Keratinocyte (primary cell): Measurements from ENCODE around the gene CYCS. TPM values are rescaled to one million over a fixed set of nuclear protein-coding genes. Genes with fewer than 3 reads are reported as not detected.

Experiments used
- DNase-seq: peaks from one replicate; pipeline ENCODE4 v3.0.0-alpha.2; 2011; ENCODE audit warnings: low read depth, missing footprints, low spot score
- FAIRE-seq: peaks from 2 replicates; lab custom pipeline; 2011; peaks lifted over from hg19 to GRCh38; lab: Jason Lieb, UNC
- H2AFZ ChIP-seq: 2 replicates; pipeline ENCODE4 v1.6.0; 2012; ENCODE audit warnings: low read length, control low read depth, inconsistent platforms; ENCODE audit not compliant: control insufficient read depth
- H3K27ac ChIP-seq: 2 replicates; pipeline ENCODE4 v1.5.1; 2011; ENCODE audit warnings: low read length; ENCODE audit not compliant: control insufficient read depth, insufficient read depth
- H3K27me3 ChIP-seq: 3 replicates; pipeline ENCODE4 v1.6.0; 2011; ENCODE audit warnings: low read length; ENCODE audit not compliant: control insufficient read depth, insufficient read depth; ENCODE audit errors: extremely low read depth
- H3K36me3 ChIP-seq, 2 experiments: 2 replicates in 1 of 2; 3 replicates in 1 of 2; pipeline ENCODE4 v1.5.1; 2011; ENCODE audit warnings: low read length in 2 of 2, mild to moderate bottlenecking in 1 of 2; ENCODE audit not compliant: control insufficient read depth in 2 of 2, insufficient read depth in 2 of 2; ENCODE audit errors: extremely low read depth in 1 of 2
- H3K4me1 ChIP-seq: 3 replicates; pipeline ENCODE4 v1.5.1; 2011; ENCODE audit warnings: low read length; ENCODE audit not compliant: control insufficient read depth, insufficient read depth; ENCODE audit errors: extremely low read depth
- H3K4me2 ChIP-seq: 3 replicates; pipeline ENCODE4 v1.6.0; 2011; ENCODE audit warnings: low read depth, low read length; ENCODE audit not compliant: control insufficient read depth, insufficient read depth; ENCODE audit errors: extremely low read depth
- H3K4me3 ChIP-seq, 3 experiments: fragments of 200-600 bp in 1 of 3; sonication (generic) in 1 of 3; 2 replicates in 2 of 3; 3 replicates in 1 of 3; pipeline ENCODE4 v1.5.1; 2011 to 2016; ENCODE audit warnings: low read length in 3 of 3, mild to moderate bottlenecking in 3 of 3, control low read depth in 2 of 3, inconsistent platforms in 1 of 3, low read depth in 1 of 3, mixed read lengths in 1 of 3, mixed run types in 1 of 3, moderate library complexity in 1 of 3; ENCODE audit not compliant: control insufficient read depth in 2 of 3, insufficient read depth in 2 of 3; ENCODE audit errors: extremely low read depth in 1 of 3
- H3K79me2 ChIP-seq: 2 replicates; pipeline ENCODE4 v1.6.0; 2012; ENCODE audit warnings: low read length; ENCODE audit not compliant: control insufficient read depth, insufficient read depth
- H3K9ac ChIP-seq: 3 replicates; pipeline ENCODE4 v1.6.0; 2011; ENCODE audit warnings: low read length; ENCODE audit not compliant: control insufficient read depth, insufficient read depth; ENCODE audit errors: extremely low read depth
- H3K9me1 ChIP-seq: 3 replicates; pipeline ENCODE4 v1.6.0; 2011; ENCODE audit warnings: low read length; ENCODE audit not compliant: control insufficient read depth, insufficient read depth; ENCODE audit errors: extremely low read depth
- H3K9me3 ChIP-seq: 2 replicates; pipeline ENCODE4 v1.5.1; 2012; ENCODE audit warnings: low read depth, low read length; ENCODE audit not compliant: control insufficient read depth
- H4K20me1 ChIP-seq: 3 replicates; pipeline ENCODE4 v1.6.0; 2011; ENCODE audit warnings: low read length; ENCODE audit not compliant: control insufficient read depth, insufficient read depth; ENCODE audit errors: extremely low read depth
- EZH2 ChIP-seq: IDR thresholded peaks from one replicate; pipeline ENCODE4 v1.6.1; 2012; ENCODE audit warnings: inconsistent platforms, mild to moderate bottlenecking, low read length, moderate library complexity
- dilution Hi-C: fragments of 300-500 bp; cut with MboI; formaldehyde crosslinking; loops from one replicate; pipeline ENCODE4 v1.7.0; 2020; ENCODE audit warnings: low sequenced_read_pairs; ENCODE audit not compliant: extremely low pct_ligation_motif_present
- polyA plus RNA-seq, 5 experiments: library from polyadenylated mRNA; depleted of rRNA in 3 of 5; stranded (reverse) in 3 of 5; stranded (forward) in 1 of 5; unstranded in 1 of 5; fragments of >200 nt; gene quantifications; 1 replicate in 1 of 5; 2 replicates in 3 of 5; 3 replicates in 1 of 5; pipeline versions ENCODE4 v1.2.1 to v1.2.3, GENCODE V29; 2011 to 2012; ENCODE audit warnings: missing spikeins in 2 of 5, low read depth in 1 of 5, low replicate concordance in 1 of 5
- TF ChIP-seq, protein P1 (sequence below), 3 experiments: IDR thresholded peaks in 1 of 3; conservative IDR thresholded peaks in 1 of 3; optimal IDR thresholded peaks in 1 of 3; 2 replicates in 2 of 3; 3 replicates in 1 of 3; pipeline versions ENCODE3 to v1.5.1; 2011; ENCODE audit warnings: low read length in 3 of 3, mild to moderate bottlenecking in 3 of 3, moderate library complexity in 2 of 3, control low read depth in 1 of 3, inconsistent platforms in 1 of 3; ENCODE audit not compliant: insufficient read depth in 2 of 3; ENCODE audit errors: extremely low read depth in 1 of 3

Gene CYCS
- polyA plus RNA-seq, 1 donor (not counting 4 experiments of a cell fraction or from before 2014, with no cell fraction given): 176 TPM

DNA sequence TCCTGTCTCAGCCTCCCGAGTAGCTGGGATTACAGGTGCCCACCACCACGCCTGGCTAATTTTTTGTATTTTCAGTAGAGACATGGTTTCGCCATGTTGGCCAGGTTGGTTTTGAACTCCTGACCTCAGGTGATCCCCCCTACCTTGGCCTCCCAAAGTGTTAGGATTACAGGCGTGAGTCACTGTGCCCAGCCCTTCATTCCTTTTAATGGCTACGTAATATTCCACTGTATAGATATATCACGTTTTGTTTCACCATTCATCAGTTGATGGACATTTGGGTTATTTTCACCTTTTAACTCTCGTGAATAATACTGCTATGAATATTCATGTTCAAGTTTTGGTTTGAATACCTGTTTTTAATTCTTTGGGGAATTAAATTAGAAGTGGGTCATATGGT, 44.6 kb upstream of the CYCS start:
- DNase-seq (no peak), FAIRE-seq (no peak)
- Histone ChIP-seq H3K79me2 (no peaks in the 10 kb centered on the region), H3K9me3 (no peaks in the 10 kb centered on the region), H3K27me3 (no peaks in the 10 kb centered on the region), H3K9ac (no peak overlapping the region), H3K27ac (no peak overlapping the region), H2AFZ (no peak overlapping the region), H3K4me1 (no peaks in the 10 kb centered on the region), H3K9me1 (no peaks in the 10 kb centered on the region), H3K4me3 (no peak overlapping the region), H4K20me1 (no peaks in the 10 kb centered on the region), H3K36me3 (no peaks in the 10 kb centered on the region), H3K4me2 (no peak overlapping the region)
- TF ChIP-seq, protein P1, sequence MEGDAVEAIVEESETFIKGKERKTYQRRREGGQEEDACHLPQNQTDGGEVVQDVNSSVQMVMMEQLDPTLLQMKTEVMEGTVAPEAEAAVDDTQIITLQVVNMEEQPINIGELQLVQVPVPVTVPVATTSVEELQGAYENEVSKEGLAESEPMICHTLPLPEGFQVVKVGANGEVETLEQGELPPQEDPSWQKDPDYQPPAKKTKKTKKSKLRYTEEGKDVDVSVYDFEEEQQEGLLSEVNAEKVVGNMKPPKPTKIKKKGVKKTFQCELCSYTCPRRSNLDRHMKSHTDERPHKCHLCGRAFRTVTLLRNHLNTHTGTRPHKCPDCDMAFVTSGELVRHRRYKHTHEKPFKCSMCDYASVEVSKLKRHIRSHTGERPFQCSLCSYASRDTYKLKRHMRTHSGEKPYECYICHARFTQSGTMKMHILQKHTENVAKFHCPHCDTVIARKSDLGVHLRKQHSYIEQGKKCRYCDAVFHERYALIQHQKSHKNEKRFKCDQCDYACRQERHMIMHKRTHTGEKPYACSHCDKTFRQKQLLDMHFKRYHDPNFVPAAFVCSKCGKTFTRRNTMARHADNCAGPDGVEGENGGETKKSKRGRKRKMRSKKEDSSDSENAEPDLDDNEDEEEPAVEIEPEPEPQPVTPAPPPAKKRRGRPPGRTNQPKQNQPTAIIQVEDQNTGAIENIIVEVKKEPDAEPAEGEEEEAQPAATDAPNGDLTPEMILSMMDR (optimal IDR thresholded peaks at IDR 0.05 in 1 of 3, IDR thresholded peaks at IDR 0.05 in 1 of 3, conservative IDR thresholded peaks at IDR 0.05 in 1 of 3; ENCODE audit: extremely low read depth in 1 of 3, insufficient read depth in 2 of 3, low read length in 3 of 3): no peak
- TF ChIP-seq EZH2: no peak
- dilution Hi-C loops: no loop called here

- H3K27me3 ChIP-seq: no peaks in the 10 kb centered on the region
- TF ChIP-seq, protein P1 (optimal IDR thresholded peaks at IDR 0.05 in 1 of 3, IDR thresholded peaks at IDR 0.05 in 1 of 3, conservative IDR thresholded peaks at IDR 0.05 in 1 of 3; ENCODE audit: extremely low read depth in 1 of 3, insufficient read depth in 2 of 3, low read length in 3 of 3): no peak
- TF ChIP-seq EZH2: no peak
- H3K4me2 ChIP-seq: no peak overlapping the region
- H3K79me2 ChIP-seq: no peaks in the 10 kb centered on the region
- no peaks in the 10 kb centered on the region for H3K36me3 ChIP-seq
- H2AFZ ChIP-seq: no peak overlapping the region
- FAIRE-seq (no peak), DNase-seq (no peak)
- no peak overlapping the region for H3K4me3 ChIP-seq
- H3K27ac ChIP-seq: no peak overlapping the region
- H3K9ac ChIP-seq: no peak overlapping the region
- dilution Hi-C loops: no loop called here
- no peaks in the 10 kb centered on the region for H3K4me1 ChIP-seq
- no peaks in the 10 kb centered on the region for H3K9me3 ChIP-seq
- no peaks in the 10 kb centered on the region for H4K20me1 ChIP-seq
- H3K9me1 ChIP-seq: no peaks in the 10 kb centered on the region
Observed at GRCh38 chr7:25168145-25168544, 43.1 kb upstream of the CYCS start.
